Mesenchymal stem cell (in vitro differentiated cells and primary cell): Measurements from ENCODE around the gene ABCA4.

ENCODE experiments used
- DNase-seq: peaks from one replicate; pipeline ENCODE4 v3.0.0-alpha.2; 2013
- H2AFZ ChIP-seq: one replicate; pipeline ENCODE4 v1.6.1; 2013; ENCODE audit warnings: low read depth, mild to moderate bottlenecking, control low read depth, inconsistent platforms, low read length, moderate library complexity
- H2AK5ac ChIP-seq: 2 replicates; pipeline ENCODE4 v1.6.1; 2013; ENCODE audit warnings: low read length, moderate library complexity, mild to moderate bottlenecking, inconsistent platforms; ENCODE audit not compliant: severe bottlenecking
- H2BK120ac ChIP-seq: one replicate; pipeline ENCODE4 v1.6.1; 2013; ENCODE audit warnings: low read depth, mild to moderate bottlenecking, inconsistent platforms, low read length, moderate library complexity
- H2BK12ac ChIP-seq, 2 experiments: one replicate each; pipeline ENCODE4 v1.6.1; 2013; ENCODE audit warnings: inconsistent platforms in 2 of 2, low read length in 2 of 2, mild to moderate bottlenecking in 2 of 2, moderate library complexity in 2 of 2, control low read depth in 1 of 2
- H2BK15ac ChIP-seq: one replicate; pipeline ENCODE4 v1.6.1; 2013; ENCODE audit warnings: mild to moderate bottlenecking, low read depth, inconsistent platforms; ENCODE audit not compliant: poor library complexity, severe bottlenecking
- H2BK5ac ChIP-seq: 2 replicates; pipeline ENCODE4 v1.6.1; 2013; ENCODE audit warnings: low read depth, mild to moderate bottlenecking, low read length, control low read depth, inconsistent platforms; ENCODE audit not compliant: poor library complexity, severe bottlenecking
- H3K14ac ChIP-seq, 2 experiments: one replicate each; pipeline ENCODE4 v1.6.1; 2013; ENCODE audit warnings: inconsistent platforms in 2 of 2, low read length in 2 of 2, control low read depth in 1 of 2, mild to moderate bottlenecking in 1 of 2, moderate library complexity in 1 of 2
- H3K18ac ChIP-seq, 2 experiments: one replicate each; pipeline ENCODE4 v1.6.1; 2013; ENCODE audit warnings: inconsistent platforms in 2 of 2, low read length in 2 of 2, control low read depth in 1 of 2, low read depth in 1 of 2, mild to moderate bottlenecking in 1 of 2
- H3K23ac ChIP-seq, 2 experiments: one replicate each; pipeline ENCODE4 v1.6.1; 2013; ENCODE audit warnings: inconsistent platforms in 2 of 2, low read length in 2 of 2, mild to moderate bottlenecking in 2 of 2, moderate library complexity in 2 of 2, control low read depth in 1 of 2
- H3K27ac ChIP-seq: 2 replicates; pipeline ENCODE4 v1.5.1; 2013; ENCODE audit warnings: mild to moderate bottlenecking, moderate library complexity, low read length, control low read depth, inconsistent platforms; ENCODE audit not compliant: poor library complexity, severe bottlenecking
- H3K27me3 ChIP-seq, 2 experiments: 2 replicates each; pipeline versions ENCODE4 v1.6.1 to v1.7.0; 2013; ENCODE audit warnings: low read length in 2 of 2, mild to moderate bottlenecking in 2 of 2, moderate library complexity in 2 of 2, control low read depth in 1 of 2, inconsistent platforms in 1 of 2; ENCODE audit not compliant: control insufficient read depth in 1 of 2, insufficient read depth in 1 of 2
- H3K36me3 ChIP-seq, 2 experiments: 2 replicates each; pipeline versions ENCODE4 v1.6.1 to v1.7.0; 2013; ENCODE audit warnings: low read length in 2 of 2, control low read depth in 1 of 2, inconsistent platforms in 1 of 2, low read depth in 1 of 2, mild to moderate bottlenecking in 1 of 2; ENCODE audit not compliant: insufficient read depth in 2 of 2, control insufficient read depth in 1 of 2
- H3K4ac ChIP-seq, 2 experiments: one replicate each; pipeline ENCODE4 v1.6.1; 2013; ENCODE audit warnings: inconsistent platforms in 2 of 2, low read length in 2 of 2, mild to moderate bottlenecking in 2 of 2, moderate library complexity in 2 of 2, control low read depth in 1 of 2, low read depth in 1 of 2
- H3K4me1 ChIP-seq: 2 replicates; pipeline ENCODE4 v1.6.1; 2013; ENCODE audit warnings: low read depth, low read length, control low read depth; ENCODE audit not compliant: control insufficient read depth, insufficient read depth
- H3K4me2 ChIP-seq: 2 replicates; pipeline ENCODE4 v1.6.1; 2013; ENCODE audit warnings: low read length, mild to moderate bottlenecking, inconsistent platforms; ENCODE audit not compliant: poor library complexity, severe bottlenecking
- H3K4me3 ChIP-seq, 2 experiments: 2 replicates each; pipeline versions ENCODE4 v1.5.1 to v1.7.0; 2013; ENCODE audit warnings: low read length in 2 of 2, mild to moderate bottlenecking in 2 of 2, control low read depth in 1 of 2, low read depth in 1 of 2; ENCODE audit not compliant: insufficient read depth in 1 of 2
- H3K79me1 ChIP-seq: replicated peaks from 2 replicates; pipeline ENCODE4 v1.6.1; 2013; ENCODE audit warnings: mild to moderate bottlenecking, control low read depth, low read length, inconsistent platforms; ENCODE audit not compliant: poor library complexity, severe bottlenecking
- H3K9ac ChIP-seq: 2 replicates; pipeline ENCODE4 v1.7.0; 2013; ENCODE audit warnings: mild to moderate bottlenecking, low read length, moderate library complexity
- H3K9me3 ChIP-seq: 2 replicates; pipeline ENCODE4 v1.7.0; 2013; ENCODE audit warnings: mild to moderate bottlenecking, low read length; ENCODE audit not compliant: control insufficient read depth
- H4K8ac ChIP-seq: one replicate; pipeline ENCODE4 v1.6.1; 2013; ENCODE audit warnings: inconsistent platforms, mild to moderate bottlenecking, low read length, moderate library complexity
- H4K91ac ChIP-seq: one replicate; pipeline ENCODE4 v1.6.1; 2013; ENCODE audit warnings: mild to moderate bottlenecking, low read length, inconsistent platforms
- WGBS: methylation state at CpG from one replicate; pipeline ENCODE4 v1.1.7; 2013; ENCODE audit warnings: mixed read lengths; 5-methylcytosine and 5-hydroxymethylcytosine counted together

Gene ABCA4

GRCh38 chr1:94120570-94120901 lies 412 bp downstream of the ABCA4 start:
- Histone ChIP-seq H4K8ac (no peak overlapping the region), H2BK5ac (no peak overlapping the region), H3K23ac (no peak overlapping the region), H2AFZ (no peak overlapping the region), H3K27ac (no peak overlapping the region), H3K18ac (no peak overlapping the region), H3K27me3 (no peaks in the 10 kb centered on the region), H2BK15ac (no peak overlapping the region), H2BK12ac (no peak overlapping the region), H3K4me1 (peaks cover 9% of the 10 kb centered on the region), H2BK120ac (no peak overlapping the region), H2AK5ac (no peak overlapping the region), H3K9ac (no peak overlapping the region), H3K9me3 (no peaks in the 10 kb centered on the region), H3K14ac (no peak overlapping the region), H3K4me2 (no peak overlapping the region), H3K4me3 (no peak overlapping the region), H3K79me1 (no peaks in the 10 kb centered on the region), H3K36me3 (no peaks in the 10 kb centered on the region), H3K4ac (no peak overlapping the region), H4K91ac (no peak overlapping the region)
- WGBS: 82% methylated on average over 9 of the region's 9 CpGs
- no peak for DNase-seq

- Histone ChIP-seq H3K4ac (no peak overlapping the region), H4K8ac (no peak overlapping the region), H3K23ac (no peak overlapping the region), H3K36me3 (no peaks in the 10 kb centered on the region), H2BK15ac (no peak overlapping the region), H3K27me3 (no peaks in the 10 kb centered on the region), H3K27ac (no peak overlapping the region), H2BK120ac (no peak overlapping the region), H2BK5ac (no peak overlapping the region), H4K91ac (no peak overlapping the region), H3K79me1 (no peaks in the 10 kb centered on the region), H2AFZ (no peak overlapping the region), H3K4me3 (no peak overlapping the region), H3K14ac (no peak overlapping the region), H2AK5ac (no peak overlapping the region), H3K9ac (no peak overlapping the region), H3K4me1 (peaks cover 9% of the 10 kb centered on the region), H3K18ac (no peak overlapping the region), H2BK12ac (no peak overlapping the region), H3K9me3 (no peaks in the 10 kb centered on the region), H3K4me2 (no peak overlapping the region)
- DNase-seq: no peak
- WGBS: 84% methylated on average over 11 of the region's 11 CpGs
Observed at GRCh38 chr1:94119796-94120569, 965 bp downstream of the ABCA4 start.

GRCh38 chr1:94119306-94119705 lies 1.6 kb downstream of the ABCA4 start:
- H3K9ac ChIP-seq: no peak overlapping the region
- H2BK5ac ChIP-seq: no peak overlapping the region
- H2BK120ac ChIP-seq: no peak overlapping the region
- H3K4me3 ChIP-seq: no peak overlapping the region
- DNase-seq: no peak
- H3K27ac ChIP-seq: no peak overlapping the region
- no peak overlapping the region for H3K14ac ChIP-seq
- H3K27me3 ChIP-seq: no peaks in the 10 kb centered on the region
- H3K4ac ChIP-seq: no peak overlapping the region
- no peak overlapping the region for H3K4me2 ChIP-seq
- H2BK15ac ChIP-seq: no peak overlapping the region
- no peak overlapping the region for H2AK5ac ChIP-seq
- no peaks in the 10 kb centered on the region for H3K9me3 ChIP-seq
- no peak overlapping the region for H2BK12ac ChIP-seq
- H3K79me1 ChIP-seq: no peaks in the 10 kb centered on the region
- H3K36me3 ChIP-seq: no peaks in the 10 kb centered on the region
- WGBS: 90% methylated on average over 6 of the region's 6 CpGs
- H3K18ac ChIP-seq: no peak overlapping the region
- no peak overlapping the region for H4K91ac ChIP-seq
- H3K4me1 ChIP-seq: peaks cover 9% of the 10 kb centered on the region
- H2AFZ ChIP-seq: no peak overlapping the region
- H4K8ac ChIP-seq: no peak overlapping the region
- H3K23ac ChIP-seq: no peak overlapping the region

GRCh38 chr1:94118471-94118870 lies 2.5 kb downstream of the ABCA4 start:
- H3K4me1 ChIP-seq: peaks cover 9% of the 10 kb centered on the region
- no peaks in the 10 kb centered on the region for H3K36me3 ChIP-seq
- H3K79me1 ChIP-seq: no peaks in the 10 kb centered on the region
- no peak overlapping the region for H3K27ac ChIP-seq
- no peak overlapping the region for H2BK5ac ChIP-seq
- no peak overlapping the region for H2BK120ac ChIP-seq
- H4K8ac ChIP-seq: no peak overlapping the region
- H3K27me3 ChIP-seq: no peaks in the 10 kb centered on the region
- H3K18ac ChIP-seq: no peak overlapping the region
- H3K9me3 ChIP-seq: no peaks in the 10 kb centered on the region
- no peak overlapping the region for H3K23ac ChIP-seq
- no peak overlapping the region for H4K91ac ChIP-seq
- 96% methylated on average over 7 of the region's 7 CpGs for WGBS
- no peak overlapping the region for H2BK15ac ChIP-seq
- no peak overlapping the region for H2AFZ ChIP-seq
- no peak overlapping the region for H3K14ac ChIP-seq
- H2AK5ac ChIP-seq: peak overlapping the region; percentile 27
- H3K9ac ChIP-seq: no peak overlapping the region
- H3K4me3 ChIP-seq: no peak overlapping the region
- no peak for DNase-seq
- no peak overlapping the region for H3K4ac ChIP-seq
- no peak overlapping the region for H3K4me2 ChIP-seq
- no peak overlapping the region for H2BK12ac ChIP-seq
